MCF 10A (cell line): ENCODE results near the gene CLEC5A. TPM values are rescaled to one million over a fixed set of nuclear protein-coding genes. Genes with fewer than 3 reads are reported as not detected.

Source experiments
- BruUV-seq: library from RNA; stranded (reverse); fragments of 400-500 nt; replicated peaks from 2 replicates; lab custom pipeline; 2021; lab: Mats Ljungman, UMichigan
- CTCF ChIA-PET: fragments of 300-600 bp; sonication (Branson Sonifier 250); formaldehyde crosslinking; extraction: SDS; loops from one replicate; lab custom pipeline; 2021; ENCODE audit warnings: antibody characterized with exemption, inconsistent platforms; lab: Yijun Ruan, JAX
- POLR2A ChIA-PET: fragments of 300-600, 350-650 bp; sonication (Branson Sonifier 250); formaldehyde crosslinking; extraction: SDS; loops from one replicate; lab custom pipeline; 2020; ENCODE audit warnings: antibody characterized with exemption, inconsistent platforms; lab: Yijun Ruan, JAX
- DNase-seq: peaks from one replicate; pipeline ENCODE4 v3.0.0-alpha.2; 2018; ENCODE audit not compliant: unreplicated experiment
- H3K27ac Mint-ChIP-seq: one replicate; pipeline ENCODE4 v1.8.0; 2022; ENCODE audit warnings: mild to moderate bottlenecking, low read depth, mixed read lengths; ENCODE audit not compliant: unreplicated experiment
- H3K27me3 Mint-ChIP-seq: one replicate; pipeline ENCODE4 v1.8.0; 2022; ENCODE audit warnings: mixed read lengths; ENCODE audit not compliant: insufficient read depth, unreplicated experiment
- H3K36me3 Mint-ChIP-seq: one replicate; pipeline ENCODE4 v1.8.0; 2022; ENCODE audit warnings: mild to moderate bottlenecking, moderate library complexity, mixed read lengths; ENCODE audit not compliant: insufficient read depth, unreplicated experiment
- H3K4me1 Mint-ChIP-seq: one replicate; pipeline ENCODE4 v1.8.0; 2022; ENCODE audit warnings: mixed read lengths; ENCODE audit not compliant: insufficient read depth, unreplicated experiment
- H3K4me3 Mint-ChIP-seq: one replicate; pipeline ENCODE4 v1.8.0; 2022; ENCODE audit warnings: mild to moderate bottlenecking, moderate library complexity, mixed read lengths; ENCODE audit not compliant: unreplicated experiment
- H3K9me3 Mint-ChIP-seq: one replicate; pipeline ENCODE4 v1.8.0; 2022; ENCODE audit warnings: mixed read lengths; ENCODE audit not compliant: unreplicated experiment
- intact Hi-C: fragments of 100-400 bp; cut with micrococcal nuclease; formaldehyde crosslinking; loops from 2 replicates; pipeline ENCODE4 v1.14.1; 2022
- total RNA-seq: library from RNA; stranded (reverse); gene quantifications from 2 replicates; pipeline ENCODE4 v1.2.3, GENCODE V29; 2022
- TF ChIP-seq, protein P1 (sequence below): fragments of 200-600 bp; IDR thresholded peaks from one replicate; pipeline ENCODE4 v1.8.0; 2022; ENCODE audit warnings: antibody characterized with exemption, mild to moderate bottlenecking; ENCODE audit not compliant: unreplicated experiment

The CLEC5A gene
- total RNA-seq, 1 experiment from 2014 or later: not detected

DNA sequence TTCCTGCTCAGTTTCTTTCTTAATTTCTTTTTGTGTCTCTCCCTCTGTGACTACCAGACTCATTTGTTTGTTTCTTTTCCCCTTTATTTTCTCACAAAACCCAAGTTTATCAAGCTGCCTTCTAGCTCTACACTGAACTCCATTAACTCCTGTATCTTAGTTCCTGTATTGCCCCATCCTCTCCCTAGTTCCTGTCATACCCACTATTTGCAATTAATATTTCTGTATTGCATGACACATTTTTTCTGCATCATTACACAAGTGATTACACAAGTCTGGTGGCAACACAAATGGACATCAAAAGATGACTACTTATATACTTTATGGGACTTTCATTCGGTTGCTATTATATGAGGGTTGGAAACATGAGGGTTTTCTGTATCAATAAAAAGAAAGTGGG lies 57.5 kb downstream of the CLEC5A start:
- BruUV-seq: no TSS peak
- Mint-ChIP-seq H3K4me3 (no peak overlapping the region), H3K27ac (no peak overlapping the region), H3K4me1 (no peaks in the 10 kb centered on the region), H3K9me3 (no peaks in the 10 kb centered on the region), H3K36me3 (no peaks in the 10 kb centered on the region), H3K27me3 (no peaks in the 10 kb centered on the region)
- ChIA-PET CTCF (interaction anchor here (0.6 kb wide), 1 partner anchor 89 kb away, joined by 4 read pairs; no protein-coding TSS in a partner anchor), POLR2A (no interaction called here)
- intact Hi-C loops: no loop called here
- DNase-seq: no peak
- TF ChIP-seq, protein P1, sequence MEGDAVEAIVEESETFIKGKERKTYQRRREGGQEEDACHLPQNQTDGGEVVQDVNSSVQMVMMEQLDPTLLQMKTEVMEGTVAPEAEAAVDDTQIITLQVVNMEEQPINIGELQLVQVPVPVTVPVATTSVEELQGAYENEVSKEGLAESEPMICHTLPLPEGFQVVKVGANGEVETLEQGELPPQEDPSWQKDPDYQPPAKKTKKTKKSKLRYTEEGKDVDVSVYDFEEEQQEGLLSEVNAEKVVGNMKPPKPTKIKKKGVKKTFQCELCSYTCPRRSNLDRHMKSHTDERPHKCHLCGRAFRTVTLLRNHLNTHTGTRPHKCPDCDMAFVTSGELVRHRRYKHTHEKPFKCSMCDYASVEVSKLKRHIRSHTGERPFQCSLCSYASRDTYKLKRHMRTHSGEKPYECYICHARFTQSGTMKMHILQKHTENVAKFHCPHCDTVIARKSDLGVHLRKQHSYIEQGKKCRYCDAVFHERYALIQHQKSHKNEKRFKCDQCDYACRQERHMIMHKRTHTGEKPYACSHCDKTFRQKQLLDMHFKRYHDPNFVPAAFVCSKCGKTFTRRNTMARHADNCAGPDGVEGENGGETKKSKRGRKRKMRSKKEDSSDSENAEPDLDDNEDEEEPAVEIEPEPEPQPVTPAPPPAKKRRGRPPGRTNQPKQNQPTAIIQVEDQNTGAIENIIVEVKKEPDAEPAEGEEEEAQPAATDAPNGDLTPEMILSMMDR: no peak

DNA sequence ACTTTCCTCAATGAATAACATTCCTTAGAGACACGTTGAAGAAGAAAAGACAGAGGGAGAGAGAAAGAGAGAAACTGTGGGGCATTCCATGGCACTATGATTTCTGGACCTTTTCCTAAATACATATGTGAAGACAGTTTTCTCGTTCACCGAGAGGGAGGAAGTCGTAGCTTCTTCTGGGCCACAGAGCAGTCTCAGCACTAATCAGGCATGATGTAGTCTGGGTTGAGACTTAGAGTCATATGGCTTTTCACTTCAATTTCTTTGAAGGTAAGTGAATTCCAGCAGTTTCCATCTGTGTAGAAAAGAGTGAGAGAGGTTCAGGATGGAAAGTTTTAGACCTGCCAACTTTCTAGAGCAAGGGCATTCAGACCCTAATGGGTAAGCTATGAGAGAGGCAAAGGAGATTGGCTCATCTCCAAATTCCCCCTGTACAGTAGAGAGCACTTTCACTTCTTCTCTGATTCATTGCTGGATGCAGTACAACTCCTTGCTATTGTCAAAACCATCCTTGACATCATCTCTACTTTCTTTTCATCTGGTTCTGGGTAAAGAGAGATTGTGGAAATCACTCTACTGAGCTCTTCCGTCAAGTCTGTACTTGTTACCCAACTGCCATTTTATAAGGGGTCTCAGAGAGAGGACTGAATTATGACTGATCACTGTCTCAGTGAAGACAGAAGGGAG lies 62.1 kb downstream of the CLEC5A start:
- TF ChIP-seq, protein P1: no peak
- H3K27me3 Mint-ChIP-seq: no peaks in the 10 kb centered on the region
- H3K27ac Mint-ChIP-seq: no peak overlapping the region
- no peaks in the 10 kb centered on the region for H3K4me1 Mint-ChIP-seq
- no peak for DNase-seq
- H3K9me3 Mint-ChIP-seq: no peaks in the 10 kb centered on the region
- no TSS peak for BruUV-seq
- no peak overlapping the region for H3K4me3 Mint-ChIP-seq
- intact Hi-C loops: no loop called here
- CTCF ChIA-PET: interaction anchor here (0.6 kb wide), 1 partner anchor 92 kb away, joined by 3 read pairs; no protein-coding TSS in a partner anchor
- H3K36me3 Mint-ChIP-seq: no peaks in the 10 kb centered on the region
- POLR2A ChIA-PET: no interaction called here

DNA sequence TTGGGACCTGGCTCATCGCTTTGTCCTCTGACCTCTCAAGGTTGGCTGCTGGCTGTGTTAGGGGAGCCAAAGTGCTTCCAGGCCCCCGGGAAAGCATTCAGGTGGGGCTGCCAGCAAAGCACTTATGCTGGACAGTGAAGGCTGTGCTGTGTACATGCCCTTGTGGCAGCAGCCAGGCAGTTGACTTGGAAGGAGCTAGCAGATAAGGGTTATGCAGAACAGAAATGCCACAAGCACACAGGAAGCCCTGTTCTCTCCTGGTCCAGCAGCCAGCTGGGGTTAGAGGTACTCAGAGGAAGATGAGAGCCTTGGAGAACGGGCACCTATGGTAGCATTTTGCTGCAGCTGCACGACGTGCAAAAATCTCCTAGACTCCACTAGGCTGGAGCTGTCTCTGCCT lies 65.8 kb downstream of the CLEC5A start:
- no peak for DNase-seq
- CTCF ChIA-PET: no interaction called here
- Mint-ChIP-seq H3K27me3 (no peaks in the 10 kb centered on the region), H3K27ac (no peak overlapping the region), H3K9me3 (no peaks in the 10 kb centered on the region), H3K4me3 (no peak overlapping the region), H3K36me3 (no peaks in the 10 kb centered on the region), H3K4me1 (no peaks in the 10 kb centered on the region)
- intact Hi-C loops: no loop called here
- TF ChIP-seq, protein P1: no peak
- no TSS peak for BruUV-seq
- POLR2A ChIA-PET: no interaction called here

DNA sequence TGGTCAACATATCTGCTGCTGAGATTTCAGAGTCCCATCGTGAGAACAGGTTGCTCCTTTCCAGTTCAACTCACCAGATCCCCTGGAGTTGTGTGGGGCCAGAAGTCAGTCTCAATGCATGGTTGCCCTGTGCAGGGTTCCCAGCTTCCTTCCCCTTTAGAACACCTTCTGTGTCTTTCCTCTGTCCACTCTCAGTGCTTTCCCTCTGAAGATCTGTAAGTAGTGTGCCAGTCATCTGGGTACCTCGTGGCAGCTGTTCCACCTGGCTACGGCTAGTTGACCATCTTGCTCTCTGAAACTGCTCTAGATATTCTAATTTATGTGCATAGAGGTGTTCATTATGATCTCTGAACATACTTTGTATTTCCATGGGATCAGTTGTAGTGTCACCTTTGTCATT lies 69.4 kb downstream of the CLEC5A start:
- Mint-ChIP-seq H3K36me3 (no peaks in the 10 kb centered on the region), H3K27ac (no peak overlapping the region), H3K9me3 (no peaks in the 10 kb centered on the region), H3K27me3 (no peaks in the 10 kb centered on the region), H3K4me1 (no peaks in the 10 kb centered on the region), H3K4me3 (no peak overlapping the region)
- ChIA-PET CTCF (no interaction called here), POLR2A (no interaction called here)
- no TSS peak for BruUV-seq
- DNase-seq: no peak
- intact Hi-C loops: no loop called here
- TF ChIP-seq, protein P1: no peak

Other genes with a start within 250 kb of the CLEC5A start
- gene DENND11, start 244.8 kb downstream of the CLEC5A start, total RNA-seq: 8.4 and 9.3 TPM in 2 replicates
- not detected in 2 replicates for gene WEE2, start 238.6 kb downstream of the CLEC5A start, total RNA-seq
- 269 and 340 TPM in 2 replicates for gene SSBP1, start 208.6 kb downstream of the CLEC5A start, total RNA-seq
- 2.7 and 3.1 TPM in 2 replicates for gene TAS2R3, start 182.9 kb downstream of the CLEC5A start, total RNA-seq
- gene TAS2R4, start 170.3 kb downstream of the CLEC5A start, total RNA-seq: 2.5 and 3.5 TPM in 2 replicates
- 3.7 and 4.7 TPM in 2 replicates for gene TAS2R5, start 156.8 kb downstream of the CLEC5A start, total RNA-seq
- not detected in 2 replicates for gene PRSS37, start 105.5 kb downstream of the CLEC5A start, total RNA-seq
- not detected in 2 replicates for gene OR9A4, start 30.6 kb downstream of the CLEC5A start, total RNA-seq
- not detected in 2 replicates for gene TAS2R38, start 26.8 kb upstream of the CLEC5A start, total RNA-seq
- gene MGAM, start 48.9 kb upstream of the CLEC5A start, total RNA-seq: 0.22 and 0.23 TPM in 2 replicates
- not detected in 2 replicates for gene MGAM2, start 164.7 kb upstream of the CLEC5A start, total RNA-seq